GM21619 (cell line): ENCODE results near the gene SYT8.

Source experiments
- ATAC-seq: cut with Tn5 transposase; IDR thresholded peaks from one replicate; pipeline ENCODE4 v1.9.1; 2021; ENCODE audit not compliant: unreplicated experiment

The SYT8 gene

GRCh38 chr11:1831338-1832210 is 3.2 kb upstream of the SYT8 start:
- no peak for ATAC-seq

GRCh38 chr11:1832211-1832919 is 2.4 kb upstream of the SYT8 start:
- no peak for ATAC-seq

- ATAC-seq = no peak
These were observed 1.9 kb upstream of the SYT8 start for GRCh38 chr11:1832920-1833295.

- no peak for ATAC-seq
These were observed 654 bp upstream of the SYT8 start for GRCh38 chr11:1834062-1834610.

- no peak for ATAC-seq
These were observed 851 bp downstream of the SYT8 start for GRCh38 chr11:1835671-1836010.

- ATAC-seq = no peak
These were observed 1.5 kb downstream of the SYT8 start for GRCh38 chr11:1836011-1836945.

- peak; percentile 50 for ATAC-seq
These were observed 2.6 kb downstream of the SYT8 start for GRCh38 chr11:1837171-1838076.

GRCh38 chr11:1838077-1838425 is 3.3 kb downstream of the SYT8 start:
- no peak for ATAC-seq

- ATAC-seq = no peak
These were observed 3.8 kb downstream of the SYT8 start, which contains the start of gene TNNI2 for GRCh38 chr11:1838426-1839144. TSS of gene TNNI2 (plus strand) at chr11:1838981. CDS start at chr11:1839697, 716 bp downstream.

- ATAC-seq = no peak
These were observed 4.6 kb downstream of the SYT8 start for GRCh38 chr11:1839204-1839923.

- ATAC-seq = peak; percentile 35
These were observed 5.4 kb downstream of the SYT8 start for GRCh38 chr11:1839924-1840779.

- no peak for ATAC-seq
These were observed 6.1 kb downstream of the SYT8 start for GRCh38 chr11:1840780-1841480.

- no peak for ATAC-seq
These were observed 6.8 kb downstream of the SYT8 start for GRCh38 chr11:1841511-1842148.

- ATAC-seq = no peak
These were observed 7.6 kb downstream of the SYT8 start for GRCh38 chr11:1842149-1843097.

- ATAC-seq = no peak
These were observed 8.3 kb downstream of the SYT8 start for GRCh38 chr11:1843098-1843473.

- ATAC-seq = no peak
These were observed 9.0 kb downstream of the SYT8 start for GRCh38 chr11:1843796-1844195.
